BE2C (cell line): ENCODE data around the gene RGSL1. TPM values are rescaled to one million over a fixed set of nuclear protein-coding genes. Genes with fewer than 3 reads are reported as not detected.

Experiments used
- DNase-seq: peaks from one replicate; pipeline ENCODE4 v3.0.0-alpha.2; 2020
- H3K27me3 ChIP-seq: fragments of 250-450 bp; sonication (Bioruptor Pico); 2 replicates; pipeline ENCODE4 v1.5.1; 2020; ENCODE audit warnings: mild to moderate bottlenecking
- H3K36me3 ChIP-seq: fragments of 250-450 bp; sonication (Bioruptor Pico); 2 replicates; pipeline ENCODE4 v1.5.1; 2020; ENCODE audit warnings: mild to moderate bottlenecking
- H3K4me1 ChIP-seq: fragments of 250-450 bp; sonication (Bioruptor Pico); 2 replicates; pipeline ENCODE4 v1.5.1; 2020
- H3K4me3 ChIP-seq: 2 replicates; pipeline ENCODE4 v1.5.1; 2011; ENCODE audit warnings: low read depth, low read length
- H3K9me3 ChIP-seq: fragments of 250-450 bp; sonication (Bioruptor Pico); 2 replicates; pipeline ENCODE4 v1.5.1; 2020
- CTCF ChIP-seq: IDR thresholded peaks from 2 replicates; pipeline ENCODE4 v1.5.1; 2012; ENCODE audit warnings: mild to moderate bottlenecking, low read depth, low read length
- polyA plus RNA-seq: library from polyadenylated mRNA; unstranded; fragments of >200 nt; gene quantifications from one replicate; pipeline ENCODE4 v1.2.1, GENCODE V29; 2012; ENCODE audit warnings: low read depth, missing spikeins; ENCODE audit not compliant: insufficient read length, insufficient read depth

Gene RGSL1
- polyA plus RNA-seq = not detected

- Histone ChIP-seq H3K4me3 (no peak within 1 kb of the TSS), H3K4me1 (no peaks in the 10 kb centered on the region), H3K36me3 (no peaks in the 10 kb centered on the region), H3K27me3 (peaks cover 10% of the 10 kb centered on the region; the same call in 1 of the 2 replicates), H3K9me3 (no peaks in the 10 kb centered on the region)
- no peak for TF ChIP-seq CTCF
- DNase-seq = no peak
Observed at GRCh38 chr1:182450087-182450486, at the start of gene RGSL1. Gene RGSL1 (plus strand): TSS chr1:182450146. CDS start chr1:182450166, 20 bp downstream.

DNA sequence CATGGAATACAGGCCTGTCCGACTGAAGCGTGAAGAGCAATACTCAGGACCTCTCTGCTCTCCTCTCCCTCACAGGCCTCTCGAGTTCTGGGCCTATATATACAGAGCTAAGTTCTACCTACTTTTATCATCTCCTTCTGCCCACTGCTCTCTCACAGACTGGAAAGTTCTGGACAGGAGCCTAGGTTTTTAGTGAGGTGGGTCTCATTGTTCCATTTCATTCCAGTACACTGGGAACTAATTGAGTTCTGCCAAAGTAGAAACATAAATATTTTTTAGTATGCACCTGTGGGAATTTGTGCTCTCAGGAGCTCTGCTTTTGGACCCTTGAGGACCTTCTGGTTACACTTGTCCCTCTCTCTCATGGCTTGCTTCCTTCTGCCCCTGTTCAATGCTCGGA is 49.4 kb upstream of the RGSL1 start, which contains the start of gene TEDDM1:
Gene TEDDM1, minus strand, starts transcription at position 101 of the 400 bp plus-strand sequence. CDS start 182 bp downstream, outside the sequence.
- no peaks in the 10 kb centered on the region for H3K27me3 ChIP-seq
- no peaks in the 10 kb centered on the region for H3K9me3 ChIP-seq
- H3K36me3 ChIP-seq = no peaks in the 10 kb centered on the region
- no peak for DNase-seq
- H3K4me1 ChIP-seq = no peaks in the 10 kb centered on the region
- H3K4me3 ChIP-seq = no peak within 1 kb of the TSS
- TF ChIP-seq CTCF = no peak

- H3K27me3 ChIP-seq = no peaks in the 10 kb centered on the region; the same call in 1 of the 2 replicates
- no peak for DNase-seq
- peak; percentile 29 for TF ChIP-seq CTCF
- H3K36me3 ChIP-seq = no peaks in the 10 kb centered on the region
- H3K4me3 ChIP-seq = no peak overlapping the region
- H3K4me1 ChIP-seq = no peaks in the 10 kb centered on the region
- no peaks in the 10 kb centered on the region for H3K9me3 ChIP-seq
Observed at GRCh38 chr1:182404781-182405180, 45.2 kb upstream of the RGSL1 start.

DNA sequence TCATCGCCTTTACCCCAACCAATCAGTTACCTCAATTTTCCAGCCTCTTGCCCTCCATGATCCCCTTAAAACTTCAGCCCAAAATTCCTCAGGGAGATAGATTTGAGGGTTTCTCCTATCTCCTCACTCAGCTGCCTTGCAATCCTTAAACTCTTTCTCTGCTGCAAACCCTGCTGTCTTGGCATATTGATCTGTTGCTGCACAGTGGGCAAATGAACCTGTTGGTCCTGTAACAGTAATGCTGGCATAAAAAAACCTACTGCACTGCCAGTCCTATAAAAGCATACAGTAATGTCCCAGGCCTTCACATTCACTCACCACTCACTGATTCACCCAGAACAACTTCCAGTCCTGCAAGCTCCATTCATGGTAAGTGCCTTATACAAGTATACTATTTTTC is 44.4 kb upstream of the RGSL1 start:
- Histone ChIP-seq H3K36me3 (no peaks in the 10 kb centered on the region), H3K4me3 (no peak overlapping the region), H3K4me1 (no peaks in the 10 kb centered on the region), H3K27me3 (peaks cover 6% of the 10 kb centered on the region), H3K9me3 (no peaks in the 10 kb centered on the region)
- TF ChIP-seq CTCF = no peak
- DNase-seq = no peak

DNA sequence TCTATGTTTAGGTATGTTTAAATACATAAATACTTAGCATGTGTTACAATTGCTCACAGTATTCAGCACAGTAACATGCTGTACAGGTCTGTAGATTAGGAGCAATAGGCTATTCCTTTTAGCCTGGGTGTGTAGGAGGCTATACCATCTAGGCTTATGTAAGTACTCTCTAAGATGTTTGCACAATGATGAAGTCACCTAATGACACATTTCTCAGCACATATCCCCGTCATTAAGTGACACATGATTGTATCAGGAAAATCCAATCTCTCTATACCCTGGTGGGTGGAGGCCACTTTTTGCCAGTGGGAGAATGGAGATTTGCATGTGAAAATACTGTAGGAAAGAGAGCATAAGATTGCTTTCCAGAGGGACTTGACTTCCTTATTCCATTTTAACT is 43.9 kb upstream of the RGSL1 start:
- no peak for TF ChIP-seq CTCF
- peaks cover 6% of the 10 kb centered on the region for H3K27me3 ChIP-seq
- H3K4me3 ChIP-seq = no peak overlapping the region
- DNase-seq = no peak
- H3K36me3 ChIP-seq = no peaks in the 10 kb centered on the region
- H3K4me1 ChIP-seq = no peaks in the 10 kb centered on the region
- H3K9me3 ChIP-seq = no peaks in the 10 kb centered on the region

GRCh38 chr1:182407724-182408123 is 42.2 kb upstream of the RGSL1 start:
- no peak for DNase-seq
- H3K9me3 ChIP-seq = no peaks in the 10 kb centered on the region
- TF ChIP-seq CTCF = no peak
- H3K4me3 ChIP-seq = no peak overlapping the region
- no peaks in the 10 kb centered on the region for H3K4me1 ChIP-seq
- H3K27me3 ChIP-seq = peaks cover 11% of the 10 kb centered on the region
- H3K36me3 ChIP-seq = no peaks in the 10 kb centered on the region
